Limb (tissue), 2 donors: ENCODE measurements around the gene HARBI1.

Experiments used
- DNase-seq, 2 donors: peaks; one replicate each; pipeline ENCODE4 v3.0.0-alpha.2; 2016; ENCODE audit errors: extremely low spot score in 2 of 2

Gene HARBI1

GRCh38 chr11:46554213-46555147 lies 62.5 kb downstream of the HARBI1 start:
- no peak for DNase-seq

- no peak for DNase-seq
Measured at GRCh38 chr11:46553814-46554212, 63.2 kb downstream of the HARBI1 start.
